Neural progenitor cell (in vitro differentiated cells): ENCODE data around the gene BRD3. TPM values are rescaled to one million over a fixed set of nuclear protein-coding genes. Genes with fewer than 3 reads are reported as not detected.
A peak's percentile ranks its signal among the peaks of the same experiment; 100 is the strongest.

Experiments
- DNase-seq: peaks from one replicate; pipeline ENCODE4 v3.0.0-alpha.2; 2016; ENCODE audit warnings: low spot score
- H2AFZ ChIP-seq: fragments of 200-600 bp; sonication (generic); replicated peaks from 2 replicates; pipeline ENCODE4 v1.6.1; 2016; ENCODE audit warnings: antibody characterized with exemption
- H3F3A ChIP-seq: fragments of 200-600 bp; sonication (generic); 2 replicates; pipeline ENCODE4 v1.6.1; 2016; ENCODE audit warnings: antibody characterized with exemption, low read depth
- H3K27ac ChIP-seq: fragments of 200-600 bp; sonication (generic); 2 replicates; pipeline ENCODE4 v1.5.1; 2016; ENCODE audit warnings: mild to moderate bottlenecking
- H3K27me3 ChIP-seq: fragments of 200-600 bp; sonication (generic); 2 replicates; pipeline ENCODE4 v1.6.1; 2016; ENCODE audit warnings: mild to moderate bottlenecking, moderate library complexity
- H3K36me3 ChIP-seq: fragments of 200-600 bp; sonication (generic); 2 replicates; pipeline ENCODE4 v1.5.1; 2016
- H3K4me1 ChIP-seq: fragments of 200-600 bp; sonication (generic); 2 replicates; pipeline ENCODE4 v1.6.1; 2016; ENCODE audit warnings: mixed run types
- H3K4me2 ChIP-seq: fragments of 200-600 bp; sonication (generic); 2 replicates; pipeline ENCODE4 v1.6.1; 2016
- H3K4me3 ChIP-seq: fragments of 200-600 bp; sonication (generic); 2 replicates; pipeline ENCODE4 v1.5.1; 2016
- H3K79me2 ChIP-seq: fragments of 200-600 bp; sonication (generic); 2 replicates; pipeline ENCODE4 v1.6.1; 2016; ENCODE audit warnings: low read depth
- H3K9ac ChIP-seq: fragments of 200-600 bp; sonication (generic); 2 replicates; pipeline ENCODE4 v1.6.1; 2016
- H3K9me3 ChIP-seq: fragments of 200-600 bp; sonication (generic); 2 replicates; pipeline ENCODE4 v1.5.1; 2016; ENCODE audit warnings: low read depth
- H4K20me1 ChIP-seq: fragments of 200-600 bp; sonication (generic); 2 replicates; pipeline ENCODE4 v1.6.1; 2016; ENCODE audit warnings: low read depth
- H3K27ac Mint-ChIP-seq: 3 replicates; pipeline ENCODE4 v1.8.0; 2021; ENCODE audit warnings: mixed read lengths
- H3K27me3 Mint-ChIP-seq: 2 replicates; pipeline ENCODE4 v1.8.0; 2022; ENCODE audit warnings: low read depth, mild to moderate bottlenecking, inconsistent platforms, moderate library complexity, mixed read lengths; ENCODE audit not compliant: insufficient read depth
- H3K36me3 Mint-ChIP-seq: 3 replicates; pipeline ENCODE4 v1.8.0; 2021; ENCODE audit warnings: mixed read lengths
- H3K4me1 Mint-ChIP-seq: 3 replicates; pipeline ENCODE4 v1.8.0; 2021; ENCODE audit warnings: mixed read lengths
- H3K4me3 Mint-ChIP-seq: 3 replicates; pipeline ENCODE4 v1.8.0; 2021; ENCODE audit warnings: mild to moderate bottlenecking, moderate library complexity, mixed read lengths
- H3K9me3 Mint-ChIP-seq: 3 replicates; pipeline ENCODE4 v1.8.0; 2020; ENCODE audit warnings: mixed read lengths
- CTCF ChIP-seq: fragments of 200-600 bp; sonication (generic); IDR thresholded peaks from 2 replicates; pipeline ENCODE4 v1.5.1; 2017; ENCODE audit warnings: antibody characterized with exemption, mild to moderate bottlenecking
- EZH2 ChIP-seq: fragments of 200-600 bp; sonication (generic); IDR thresholded peaks from 2 replicates; pipeline ENCODE4 v1.6.1; 2017; ENCODE audit warnings: antibody characterized with exemption, mild to moderate bottlenecking, moderate library complexity
- EZH2phosphoT487 ChIP-seq: fragments of 200-600 bp; sonication (generic); IDR thresholded peaks from 2 replicates; pipeline ENCODE4 v1.6.1; 2017; ENCODE audit warnings: antibody characterized with exemption
- total RNA-seq: library from RNA; depleted of rRNA; stranded (reverse); fragments of >200 nt; gene quantifications from 2 replicates; pipeline ENCODE4 v1.2.3, GENCODE V29; 2015; ENCODE audit warnings: low replicate concordance

Gene BRD3
- total RNA-seq, 1 donor from 2014 or later = 14.8 TPM

- Mint-ChIP-seq H3K4me1 (peaks cover 20% of the 10 kb centered on the region), H3K27me3 (peaks cover 11% of the 10 kb centered on the region), H3K4me3 (peak overlapping the region; percentile 94), H3K36me3 (no peaks in the 10 kb centered on the region), H3K27ac (no peak overlapping the region), H3K9me3 (peaks cover 3% of the 10 kb centered on the region)
- Histone ChIP-seq H3K4me1 (peaks cover 17% of the 10 kb centered on the region), H3K27me3 (peaks cover 22% of the 10 kb centered on the region), H3K27ac (no peak overlapping the region), H2AFZ (no peak overlapping the region), H3F3A (no peaks in the 10 kb centered on the region), H3K4me2 (peak overlapping the region; percentile 96), H3K4me3 (peak overlapping the region; percentile 100), H3K9me3 (no peaks in the 10 kb centered on the region), H3K9ac (peak overlapping the region; percentile 80), H3K36me3 (no peaks in the 10 kb centered on the region), H4K20me1 (peaks cover 63% of the 10 kb centered on the region), H3K79me2 (peaks cover 66% of the 10 kb centered on the region)
- DNase-seq = peak; percentile 1
- no peak for TF ChIP-seq CTCF
Observed at GRCh38 chr9:134065612-134066419, 2.0 kb downstream of the BRD3 start.

GRCh38 chr9:134064711-134065110 is 3.1 kb downstream of the BRD3 start:
- no peak overlapping the region for H3K4me3 ChIP-seq
- H3K27me3 Mint-ChIP-seq = peaks cover 11% of the 10 kb centered on the region
- H3K79me2 ChIP-seq = peaks cover 77% of the 10 kb centered on the region
- DNase-seq = peak; percentile 2
- peaks cover 19% of the 10 kb centered on the region for H3K4me1 ChIP-seq
- H3K9me3 Mint-ChIP-seq = no peaks in the 10 kb centered on the region
- no peak overlapping the region for H3K27ac Mint-ChIP-seq
- H3F3A ChIP-seq = no peaks in the 10 kb centered on the region
- H3K27me3 ChIP-seq = peaks cover 11% of the 10 kb centered on the region
- H4K20me1 ChIP-seq = peaks cover 74% of the 10 kb centered on the region
- no peaks in the 10 kb centered on the region for H3K36me3 ChIP-seq
- TF ChIP-seq CTCF (no peak), EZH2 (no peak), EZH2phosphoT487 (no peak)
- no peak overlapping the region for H3K27ac ChIP-seq
- H3K4me3 Mint-ChIP-seq = peak overlapping the region; percentile 94
- H3K36me3 Mint-ChIP-seq = no peaks in the 10 kb centered on the region
- no peak overlapping the region for H2AFZ ChIP-seq
- no peak overlapping the region for H3K4me2 ChIP-seq
- H3K9me3 ChIP-seq = no peaks in the 10 kb centered on the region
- no peak overlapping the region for H3K9ac ChIP-seq
- H3K4me1 Mint-ChIP-seq = peaks cover 20% of the 10 kb centered on the region

GRCh38 chr9:134063571-134064450 is 4.0 kb downstream of the BRD3 start:
- no peak overlapping the region for H3K27ac ChIP-seq
- Mint-ChIP-seq H3K36me3 (no peaks in the 10 kb centered on the region), H3K9me3 (no peaks in the 10 kb centered on the region), H3K4me3 (peak overlapping the region; percentile 38), H3K27me3 (peaks cover 8% of the 10 kb centered on the region), H3K4me1 (peaks cover 24% of the 10 kb centered on the region), H3K27ac (no peak overlapping the region)
- H3K4me3 ChIP-seq = no peak overlapping the region
- no peak overlapping the region for H2AFZ ChIP-seq
- DNase-seq = peak; percentile 1
- H3K4me2 ChIP-seq = peak overlapping the region; percentile 4
- peaks cover 83% of the 10 kb centered on the region for H4K20me1 ChIP-seq
- H3K36me3 ChIP-seq = no peaks in the 10 kb centered on the region
- no peak for TF ChIP-seq CTCF
- no peak for TF ChIP-seq EZH2phosphoT487
- TF ChIP-seq EZH2 = no peak
- peaks cover 28% of the 10 kb centered on the region for H3K4me1 ChIP-seq
- H3K9ac ChIP-seq = no peak overlapping the region
- peaks cover 2% of the 10 kb centered on the region for H3K27me3 ChIP-seq
- H3F3A ChIP-seq = no peaks in the 10 kb centered on the region
- H3K79me2 ChIP-seq = peaks cover 86% of the 10 kb centered on the region
- no peaks in the 10 kb centered on the region for H3K9me3 ChIP-seq
